HG03354 (cell line): ENCODE measurements around the gene FHIT.

Experiments
- ATAC-seq: cut with Tn5 transposase; IDR thresholded peaks from one replicate; pipeline ENCODE4 v1.9.1; 2021; ENCODE audit warnings: mild to moderate bottlenecking; ENCODE audit not compliant: unreplicated experiment, poor library complexity, severe bottlenecking

FHIT gene

DNA sequence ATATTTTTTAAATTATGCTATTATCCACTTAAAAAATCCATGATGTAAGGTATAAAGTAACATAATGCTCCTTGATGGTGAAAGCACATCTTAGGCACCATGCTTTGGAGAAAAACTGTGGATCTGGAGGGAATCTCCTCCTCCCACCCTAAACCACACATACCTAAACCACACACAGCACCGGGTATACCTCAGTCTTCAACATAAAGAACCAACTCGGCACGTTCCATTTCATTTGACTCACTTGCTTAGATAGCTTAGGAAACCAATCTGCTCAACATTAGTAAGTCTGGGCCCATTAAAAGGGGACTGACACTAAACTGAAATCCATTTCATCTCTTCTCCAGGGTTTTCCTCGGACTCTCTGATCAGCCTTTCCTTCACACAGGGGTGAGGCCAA lies 1255.7 kb downstream of the FHIT start:
- no peak for ATAC-seq

DNA sequence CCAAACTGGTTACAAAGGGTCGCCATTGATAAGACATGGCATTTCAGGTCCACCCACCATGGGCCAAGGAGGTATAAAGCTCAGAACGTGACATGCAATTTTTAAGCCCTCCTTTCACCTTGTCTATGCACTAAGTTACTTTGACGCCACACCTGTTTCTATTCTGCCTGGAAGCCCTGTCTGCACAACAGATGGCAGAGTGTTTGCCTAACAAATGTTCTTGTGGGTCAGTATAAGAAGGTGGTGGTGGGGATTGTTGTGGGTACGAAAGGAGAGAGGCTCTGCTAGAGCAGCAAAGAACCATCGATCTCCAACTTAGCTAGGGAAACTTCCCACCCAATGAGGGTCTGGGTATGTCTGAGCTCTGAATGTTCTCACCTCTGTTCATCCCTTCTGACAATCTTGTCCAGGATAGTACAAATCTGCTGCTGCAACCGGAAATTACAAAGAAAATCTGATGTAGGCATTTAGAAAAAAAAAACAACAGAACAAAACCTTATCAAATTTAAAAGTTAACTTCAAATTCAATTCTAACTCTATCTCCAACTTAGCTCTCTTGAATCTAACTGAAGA lies 1256.4 kb downstream of the FHIT start:
- ATAC-seq: no peak

DNA sequence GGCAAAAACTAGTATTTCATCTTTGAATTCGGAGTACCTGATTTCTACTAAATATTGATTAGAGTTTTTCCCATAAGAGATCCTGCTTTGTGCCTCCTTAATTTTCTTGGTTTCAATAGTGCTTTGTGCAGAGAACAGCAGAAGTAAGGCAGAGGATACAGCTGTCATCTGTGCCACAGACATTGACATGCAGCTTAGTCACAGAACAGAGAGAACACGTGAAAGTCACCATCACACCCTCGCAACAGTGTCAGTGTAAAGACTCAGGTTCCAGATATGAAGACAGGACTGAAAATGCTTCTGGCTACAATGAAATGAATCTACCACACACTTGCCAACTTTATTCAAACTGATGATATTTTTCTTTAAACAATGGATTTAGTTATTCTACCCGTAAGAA lies 1258.7 kb downstream of the FHIT start:
- no peak for ATAC-seq

DNA sequence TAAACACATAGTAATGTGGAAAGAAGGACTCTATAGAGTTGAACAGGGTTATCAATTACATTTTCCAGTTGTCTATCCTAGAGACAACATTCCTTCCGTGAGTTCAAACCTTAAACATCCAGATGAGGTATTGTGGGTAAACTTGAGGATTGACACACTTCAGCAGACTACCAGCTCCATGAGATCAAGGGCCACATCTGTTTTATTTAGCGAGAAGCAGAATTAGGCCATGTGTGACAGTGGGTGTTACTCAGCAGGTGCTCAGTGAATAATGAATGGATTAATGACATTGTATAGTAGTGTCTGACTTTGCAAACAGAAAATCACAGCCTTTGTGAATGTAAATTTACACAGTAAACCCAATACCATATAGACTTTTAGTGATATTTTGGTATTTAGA lies 1260.3 kb downstream of the FHIT start:
- no peak for ATAC-seq

DNA sequence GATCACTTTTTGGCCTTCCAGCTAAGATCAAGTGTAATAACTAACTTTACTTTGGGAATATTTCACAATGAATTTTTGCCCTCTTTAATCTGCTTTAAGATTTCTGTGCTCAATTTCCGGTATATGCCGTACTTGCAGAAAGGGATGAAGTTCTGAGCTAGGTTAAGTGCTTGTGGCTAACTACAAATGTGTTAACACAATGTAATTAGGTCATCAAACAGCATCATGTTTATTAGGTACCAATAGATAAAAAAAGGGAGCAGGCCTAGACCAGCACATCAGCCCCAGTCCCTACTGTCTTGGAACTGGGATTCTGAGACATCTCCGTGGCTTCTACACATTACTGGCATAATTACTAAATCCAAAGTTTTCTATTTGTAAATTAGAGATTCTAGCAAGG lies 1268.7 kb downstream of the FHIT start:
- no peak for ATAC-seq

DNA sequence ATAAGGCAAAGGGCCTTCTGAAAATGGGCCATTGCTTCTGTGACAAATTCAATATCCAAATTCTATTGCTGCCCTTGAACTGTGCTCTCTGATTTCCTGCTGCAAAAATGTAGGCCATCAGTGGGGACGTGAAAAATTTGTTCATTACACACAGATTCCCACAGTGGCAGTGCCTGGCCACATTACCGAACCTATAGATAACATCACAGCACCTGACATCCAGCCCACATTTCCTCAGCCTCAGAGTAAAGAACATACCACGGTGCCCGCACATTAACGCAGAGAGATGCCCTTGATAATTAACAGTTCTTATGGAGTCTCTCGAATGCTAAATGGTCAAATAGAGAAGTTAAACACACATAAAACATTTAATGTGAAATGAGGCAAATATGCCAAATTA lies 1269.9 kb downstream of the FHIT start:
- no peak for ATAC-seq

DNA sequence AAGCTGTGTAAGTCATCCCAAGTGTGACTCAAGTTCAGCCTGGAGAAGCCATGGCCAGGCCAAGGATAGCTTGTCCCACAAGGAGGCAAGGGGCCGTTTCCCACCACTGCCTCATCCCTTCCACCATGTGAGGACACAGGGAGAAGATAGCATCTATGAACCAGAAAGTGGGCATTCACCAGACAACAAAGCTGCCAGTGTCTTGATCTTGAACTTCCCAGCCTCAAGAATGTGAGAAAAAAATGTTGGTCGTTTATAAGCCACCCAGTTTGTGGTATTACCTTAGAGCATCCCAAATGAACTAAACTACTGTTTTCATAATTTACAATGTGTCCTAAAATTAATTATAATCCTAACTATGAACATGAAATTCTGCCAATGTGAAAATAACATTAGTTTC lies 1270.7 kb downstream of the FHIT start:
- no peak for ATAC-seq

DNA sequence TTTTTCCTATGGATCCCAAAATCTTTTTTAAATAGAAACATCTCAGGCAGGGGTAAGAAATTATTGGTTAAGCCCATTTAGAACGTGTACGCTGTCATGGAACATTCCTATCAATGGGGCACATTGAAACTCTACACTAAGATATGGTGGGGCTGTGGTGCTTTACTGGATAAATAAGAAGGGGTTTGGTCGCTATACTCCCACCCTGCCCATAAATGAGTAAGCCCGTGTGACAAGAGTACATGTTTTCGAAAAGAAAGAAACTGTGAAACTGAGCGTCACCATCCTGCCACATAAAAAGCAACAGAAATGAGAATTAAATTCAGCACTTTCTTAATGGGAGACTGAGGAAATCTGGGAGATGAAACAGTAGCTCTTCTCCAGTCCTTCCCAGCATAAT lies 1271.7 kb downstream of the FHIT start:
- no peak for ATAC-seq

DNA sequence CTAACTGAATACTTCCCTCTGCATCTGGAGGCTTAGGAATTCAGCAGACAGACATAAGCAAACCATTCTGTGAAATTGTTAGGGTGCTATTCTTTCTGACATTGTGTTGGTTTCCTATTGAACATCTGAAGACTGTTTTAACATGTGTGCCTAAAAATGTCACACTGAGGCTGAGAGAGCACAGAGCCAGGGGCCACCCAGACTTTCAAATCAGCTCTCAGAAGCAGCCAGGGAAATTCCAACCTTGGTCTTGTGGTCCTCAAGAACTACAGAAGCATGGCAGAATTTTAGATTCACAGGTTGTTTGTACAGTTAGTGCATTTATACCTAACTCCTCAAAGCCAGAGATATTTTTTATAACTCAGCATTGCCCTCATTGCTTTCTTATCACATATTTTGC lies 1272.3 kb downstream of the FHIT start:
- ATAC-seq: no peak

DNA sequence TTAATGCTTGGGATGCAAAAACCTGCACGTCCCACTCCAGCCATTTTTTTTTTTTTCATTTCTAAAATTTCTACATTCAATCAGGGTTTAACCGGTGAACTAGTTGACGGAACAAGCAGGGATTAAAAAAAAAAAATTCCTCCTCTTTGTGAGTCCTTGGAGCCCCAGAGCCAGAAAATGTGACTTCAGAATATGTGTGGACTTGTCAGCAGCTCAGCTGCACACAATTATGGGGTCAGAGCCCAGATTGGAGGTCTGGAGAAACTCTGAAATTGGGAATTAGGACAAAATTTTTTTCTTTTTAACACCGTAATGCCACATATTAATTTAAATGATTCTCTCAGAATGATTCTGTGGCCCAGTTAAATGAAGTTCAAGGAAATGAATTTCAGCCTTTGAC lies 1280.5 kb downstream of the FHIT start:
- no peak for ATAC-seq

DNA sequence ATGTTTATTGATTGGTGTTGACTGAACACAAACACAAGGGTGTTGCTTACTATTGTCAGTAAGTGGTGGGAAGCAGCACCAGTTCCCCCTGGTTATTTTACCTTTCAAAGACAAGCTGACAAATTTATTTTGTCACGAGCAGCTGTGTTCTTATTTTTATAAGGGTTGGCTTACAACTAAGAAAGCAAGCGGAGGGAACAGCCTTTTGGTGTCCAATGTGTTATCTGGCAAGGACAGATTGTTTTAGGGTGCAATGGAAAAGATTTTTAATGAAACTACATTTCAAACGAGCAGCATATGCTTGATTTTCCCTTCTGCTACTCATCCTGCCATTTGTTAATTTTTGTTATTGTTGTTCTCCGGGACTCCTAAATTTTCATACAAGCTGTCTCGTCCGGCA lies 1280.9 kb downstream of the FHIT start:
- no peak for ATAC-seq

DNA sequence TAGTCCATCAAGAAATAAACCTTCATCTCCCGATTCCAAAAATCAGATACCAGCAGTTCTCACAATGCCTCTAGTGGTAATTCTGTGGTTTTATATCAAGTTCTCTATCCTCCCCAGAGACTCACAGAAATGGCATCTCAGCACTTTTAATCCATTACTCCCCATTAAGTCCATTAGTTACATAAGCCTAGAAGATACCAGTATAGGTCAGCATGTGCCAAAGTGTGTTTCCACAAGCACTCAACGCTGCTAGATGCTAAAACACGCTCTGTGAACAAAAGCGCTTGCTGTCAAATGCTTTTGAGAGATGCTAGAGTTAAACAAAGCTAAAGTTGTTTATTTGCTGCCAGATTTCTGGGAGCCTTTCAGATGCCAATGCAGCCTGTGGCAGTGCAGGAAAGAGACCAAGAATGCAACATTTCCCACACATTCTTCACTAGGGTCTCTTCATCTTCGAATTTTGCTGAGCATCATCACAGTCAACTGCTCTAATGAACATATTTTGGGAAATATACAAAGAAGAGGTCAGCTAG lies 1282.7 kb downstream of the FHIT start:
- no peak for ATAC-seq

DNA sequence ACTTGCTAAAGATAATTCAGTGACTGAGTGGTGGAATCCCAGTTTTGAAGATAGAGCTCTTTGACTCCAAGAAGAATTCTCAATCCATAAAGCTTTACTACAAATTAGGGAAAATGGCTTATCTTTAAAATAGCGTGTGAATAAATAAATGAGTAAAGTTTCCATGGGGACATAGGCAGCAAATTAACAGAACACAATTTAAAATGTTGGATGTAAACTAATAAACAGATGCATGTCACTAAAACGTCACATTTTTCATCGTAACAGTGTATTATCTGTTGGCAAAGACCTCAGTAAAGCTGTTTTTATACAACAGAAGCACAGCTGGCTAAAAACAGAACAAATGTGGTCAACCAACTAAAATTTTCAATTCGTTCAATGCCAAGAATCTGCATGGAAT lies 1287.6 kb downstream of the FHIT start:
- ATAC-seq: no peak

DNA sequence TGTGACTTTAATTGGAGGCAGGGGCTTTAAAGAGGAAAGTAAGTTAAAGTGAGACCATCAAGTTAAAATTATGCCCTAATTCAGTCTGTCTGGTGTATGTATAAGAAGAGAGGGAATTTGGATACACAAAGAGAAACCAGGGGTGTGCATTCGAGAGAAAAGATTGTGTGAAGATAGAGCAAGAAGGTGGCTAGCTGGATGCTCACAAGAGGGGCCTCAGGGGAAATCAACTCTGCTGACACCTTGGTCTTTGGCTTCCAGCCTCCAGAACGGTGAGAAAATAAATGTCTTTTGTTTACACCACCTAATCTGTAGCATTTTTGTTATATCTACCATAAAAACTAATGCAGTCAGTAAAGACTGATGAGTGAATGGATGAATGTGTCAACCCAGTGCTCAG lies 1294.1 kb downstream of the FHIT start:
- ATAC-seq: no peak

DNA sequence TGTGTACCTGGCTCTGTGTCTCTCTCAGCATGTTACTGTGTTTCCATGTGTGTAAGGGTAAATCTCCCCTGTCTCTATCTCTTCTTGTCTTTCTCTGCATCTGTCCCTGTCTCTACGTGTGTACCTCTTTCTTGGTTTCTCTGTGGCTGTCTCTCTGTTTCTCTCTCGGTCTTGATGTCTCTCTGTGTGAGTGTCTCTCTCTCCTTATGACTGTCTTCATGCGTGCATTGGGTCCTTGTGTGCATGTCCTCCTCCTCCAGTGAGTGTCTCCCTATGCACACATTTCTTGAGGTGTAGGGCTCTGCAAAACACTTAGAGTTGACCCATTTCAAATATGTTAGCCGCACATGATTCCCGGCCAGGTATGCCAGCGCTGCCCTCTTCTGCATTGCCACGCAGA lies 1298.1 kb downstream of the FHIT start:
- no peak for ATAC-seq

DNA sequence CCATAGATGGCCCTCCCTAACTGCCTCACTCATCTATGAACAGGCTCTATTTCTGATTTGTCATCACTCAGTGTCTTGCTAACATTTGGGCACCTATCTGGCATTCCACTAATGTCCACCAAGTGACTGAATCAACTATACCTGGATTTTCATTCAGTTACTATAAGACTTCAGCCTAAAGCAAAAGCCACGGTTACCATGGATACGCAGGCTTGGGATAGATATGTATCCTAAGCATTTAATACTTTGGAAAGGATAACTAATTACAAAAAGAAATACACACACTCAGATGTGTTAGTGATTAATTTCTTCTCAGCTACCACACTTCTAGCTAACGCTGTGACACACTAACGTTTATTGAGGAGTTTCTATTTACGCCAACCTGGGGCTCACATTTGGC lies 1301.9 kb downstream of the FHIT start:
- ATAC-seq: no peak

DNA sequence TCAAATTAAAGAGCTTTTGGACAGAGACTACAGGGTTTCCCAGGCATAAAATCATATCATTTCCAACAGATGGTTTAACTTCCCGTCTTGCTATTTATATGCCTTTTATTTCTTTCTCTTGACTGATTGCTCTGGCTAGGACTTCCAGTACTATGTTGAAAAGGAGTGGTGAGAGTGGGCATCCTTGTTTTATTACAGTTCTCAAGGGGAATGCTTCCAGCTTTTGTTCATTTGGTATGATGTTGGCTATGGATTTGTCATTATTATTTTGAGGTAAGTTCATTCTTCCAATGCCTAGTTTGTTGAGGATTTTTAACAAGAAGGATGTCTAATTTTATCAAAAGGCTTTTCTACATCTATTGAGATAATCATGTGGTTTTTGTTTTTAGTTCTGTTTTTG lies 1304.9 kb downstream of the FHIT start:
- ATAC-seq: no peak

DNA sequence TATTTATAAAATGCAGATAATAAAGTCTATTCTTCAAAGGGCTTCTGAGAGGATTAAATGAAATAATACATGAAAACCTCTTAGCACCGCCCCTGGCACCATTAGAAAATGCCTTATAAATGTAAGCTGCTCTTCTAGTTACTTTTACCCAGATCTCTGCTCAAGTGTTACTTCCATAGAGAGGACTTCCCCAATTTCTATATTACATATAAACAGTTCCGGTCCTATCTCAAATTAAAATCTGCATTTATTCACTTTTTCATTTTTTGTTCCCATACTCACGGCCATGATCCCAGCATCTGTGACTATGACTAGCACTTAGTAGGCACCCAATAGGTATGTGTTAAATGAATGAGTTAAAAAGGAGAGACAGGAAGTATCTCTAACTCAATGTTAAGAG lies 1310.5 kb downstream of the FHIT start:
- ATAC-seq: no peak

DNA sequence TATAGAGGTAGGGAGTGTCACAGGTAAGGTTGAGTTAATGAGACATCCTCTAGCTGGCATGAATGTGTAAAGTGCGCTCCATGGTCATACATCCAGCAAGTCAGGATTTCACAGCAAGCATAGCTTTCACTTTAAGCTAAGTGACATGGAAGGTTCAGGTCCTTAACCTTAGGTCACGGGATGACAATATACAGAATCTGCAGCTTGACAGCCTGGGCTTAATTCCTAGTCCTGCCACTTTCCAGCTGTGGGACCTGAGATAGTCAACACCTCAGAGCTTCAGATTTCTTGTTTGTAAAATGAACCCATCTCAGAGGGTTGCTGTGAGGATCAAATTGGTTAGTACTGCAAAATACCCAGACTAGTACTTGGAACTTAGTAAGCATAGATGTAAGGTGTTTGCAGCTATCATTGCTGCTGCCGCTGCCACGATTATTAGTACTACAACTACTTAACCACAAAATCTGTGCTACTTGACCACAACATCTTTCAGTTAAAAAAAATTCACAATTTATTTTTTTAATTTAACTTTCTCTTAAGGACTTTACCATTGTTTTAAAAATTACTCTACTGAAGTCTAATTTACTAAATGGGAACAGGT lies 1311.3 kb downstream of the FHIT start:
- ATAC-seq: no peak

DNA sequence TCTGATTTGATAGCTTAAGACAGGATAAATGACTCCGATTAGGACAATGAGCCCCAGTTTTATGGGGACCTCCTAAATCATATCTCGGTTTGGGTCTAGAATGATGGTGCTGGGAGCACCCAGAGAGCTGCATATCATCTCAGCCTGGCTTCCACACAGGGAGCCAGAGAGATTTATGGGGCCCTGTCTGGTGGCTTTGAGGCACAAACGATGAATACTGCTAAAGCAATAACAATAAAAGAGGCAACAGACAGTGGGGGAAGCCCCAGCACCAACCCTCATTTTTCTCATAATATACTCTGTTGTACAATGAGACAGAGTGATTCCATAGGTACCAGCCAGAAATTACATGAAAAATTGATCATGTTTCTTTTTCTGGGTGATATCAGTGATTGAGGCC lies 1312.4 kb downstream of the FHIT start:
- ATAC-seq: no peak

DNA sequence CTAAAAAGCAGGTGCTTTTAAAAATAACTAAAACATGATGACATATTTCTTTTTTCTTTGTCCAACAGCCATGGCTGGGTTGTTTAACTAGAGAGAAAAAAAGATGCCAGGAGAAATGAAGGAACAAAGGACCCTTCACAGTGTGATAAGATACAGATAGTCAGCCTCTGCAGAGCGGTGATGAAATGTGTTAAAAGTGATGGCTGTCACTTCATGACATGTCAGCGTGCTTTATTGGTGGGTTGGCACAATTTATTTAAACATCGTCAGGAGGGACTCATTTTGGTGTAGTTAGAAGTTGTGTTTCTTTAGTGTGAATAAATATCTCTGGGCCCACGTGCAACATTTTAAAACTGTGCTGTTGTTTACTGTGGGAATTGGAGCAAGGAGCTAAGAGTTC lies 1314.1 kb downstream of the FHIT start:
- ATAC-seq: no peak

DNA sequence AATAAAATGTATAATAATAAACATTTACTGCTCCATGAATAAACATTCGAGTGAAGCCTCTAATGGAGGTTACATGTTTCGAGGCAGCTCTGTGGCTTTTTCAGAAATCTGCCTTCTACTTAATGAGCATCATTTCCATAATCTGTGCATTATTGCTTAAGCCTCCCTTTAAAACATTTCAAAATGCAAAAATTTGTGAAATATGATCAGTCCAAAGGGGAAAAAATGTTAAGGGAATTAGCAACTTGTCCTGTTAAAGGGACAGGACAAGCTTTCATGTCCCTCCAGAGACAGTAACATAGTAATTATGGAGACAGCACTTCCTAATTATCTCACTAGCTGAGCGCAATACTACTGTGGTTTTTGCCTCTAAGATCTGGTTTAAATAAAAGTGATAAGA lies 1314.8 kb downstream of the FHIT start:
- no peak for ATAC-seq
